ENCODE measurements around the gene PPP1R7. TPM values are rescaled to one million over a fixed set of nuclear protein-coding genes. Genes with fewer than 3 reads are reported as not detected.

Gene PPP1R7
- polyA plus RNA-seq, 1 of the 3 experiments (the other 2 are of a cell fraction), result 56.9 TPM

DNA sequence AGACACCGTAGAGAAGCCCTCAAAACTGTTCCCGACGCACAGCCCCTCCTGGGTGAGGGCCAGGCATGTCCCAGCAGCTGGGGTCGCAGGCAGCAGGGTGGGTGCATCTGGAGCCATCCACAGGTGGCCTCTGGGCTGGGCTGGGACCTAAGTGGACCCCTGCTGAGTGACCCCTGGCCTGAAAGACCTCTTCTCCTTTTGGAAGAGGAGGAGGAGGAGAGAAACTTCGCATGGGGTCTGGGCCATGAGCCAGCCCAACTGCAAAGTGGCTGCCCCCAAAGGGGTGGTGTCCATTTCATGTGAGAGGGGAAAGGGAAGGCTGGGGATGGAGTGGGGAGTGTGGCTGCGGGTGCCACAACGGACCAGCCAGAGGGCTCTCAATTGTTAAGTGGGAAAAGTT, 63.3 kb downstream of the PPP1R7 start:
- Histone ChIP-seq H3K79me2 (ENCODE audit: insufficient read depth) (no peaks in the 10 kb centered on the region), H3F3A (replicated peaks; ENCODE audit: insufficient read depth) (peaks cover 4% of the 10 kb centered on the region), H3K9me2 (no peaks in the 10 kb centered on the region), H3K27ac (ENCODE audit: low read depth in 2 of 2, low read length in 1 of 2) (no peak overlapping the region), H4K20me1 (ENCODE audit: insufficient read depth) (no peaks in the 10 kb centered on the region), H3K36me3 (replicated peaks in 1 of 2; ENCODE audit: control insufficient read depth in 1 of 2, insufficient read depth in 2 of 2, low read length in 1 of 2) (no peaks in the 10 kb centered on the region), H3K4me3 (ENCODE audit: low read depth in 2 of 2, low read length in 1 of 2) (no peak overlapping the region), H3K4me1 (ENCODE audit: control insufficient read depth in 1 of 2, insufficient read depth in 2 of 2, low read depth in 1 of 2, low read length in 1 of 2) (peaks cover 0 to 2% of the 10 kb centered on the region in 2 experiments; a peak in 1 of 4 replicates), H3K27me3 (ENCODE audit: insufficient read depth) (no peaks in the 10 kb centered on the region), H2AFZ (ENCODE audit: low read depth) (no peak overlapping the region), H3K4me2 (no peak overlapping the region), H3K9me3 (no peaks in the 10 kb centered on the region), H3K9ac (no peak overlapping the region)
- ChIA-PET POLR2A (no interaction called here), CTCF (no interaction called here)
- DNase-seq, result no peak
- no peak for TF ChIP-seq YY1 (IDR thresholded peaks at IDR 0.05; ENCODE audit: low read depth)
- TF ChIP-seq FOXM1 (IDR thresholded peaks at IDR 0.05; ENCODE audit: low read depth), result no peak
- no peak for TF ChIP-seq RXRA (IDR thresholded peaks at IDR 0.05; ENCODE audit: borderline replicate concordance, low read depth)
- TF ChIP-seq, protein P1, sequence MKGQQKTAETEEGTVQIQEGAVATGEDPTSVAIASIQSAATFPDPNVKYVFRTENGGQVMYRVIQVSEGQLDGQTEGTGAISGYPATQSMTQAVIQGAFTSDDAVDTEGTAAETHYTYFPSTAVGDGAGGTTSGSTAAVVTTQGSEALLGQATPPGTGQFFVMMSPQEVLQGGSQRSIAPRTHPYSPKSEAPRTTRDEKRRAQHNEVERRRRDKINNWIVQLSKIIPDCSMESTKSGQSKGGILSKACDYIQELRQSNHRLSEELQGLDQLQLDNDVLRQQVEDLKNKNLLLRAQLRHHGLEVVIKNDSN (IDR thresholded peaks at IDR 0.05; ENCODE audit: borderline replicate concordance, low read depth), result no peak
- TF ChIP-seq PBX3 (IDR thresholded peaks at IDR 0.05), result no peak
- TF ChIP-seq TEAD4 (IDR thresholded peaks at IDR 0.05; ENCODE audit: borderline replicate concordance, insufficient read depth), result no peak
- TF ChIP-seq, protein P2, sequence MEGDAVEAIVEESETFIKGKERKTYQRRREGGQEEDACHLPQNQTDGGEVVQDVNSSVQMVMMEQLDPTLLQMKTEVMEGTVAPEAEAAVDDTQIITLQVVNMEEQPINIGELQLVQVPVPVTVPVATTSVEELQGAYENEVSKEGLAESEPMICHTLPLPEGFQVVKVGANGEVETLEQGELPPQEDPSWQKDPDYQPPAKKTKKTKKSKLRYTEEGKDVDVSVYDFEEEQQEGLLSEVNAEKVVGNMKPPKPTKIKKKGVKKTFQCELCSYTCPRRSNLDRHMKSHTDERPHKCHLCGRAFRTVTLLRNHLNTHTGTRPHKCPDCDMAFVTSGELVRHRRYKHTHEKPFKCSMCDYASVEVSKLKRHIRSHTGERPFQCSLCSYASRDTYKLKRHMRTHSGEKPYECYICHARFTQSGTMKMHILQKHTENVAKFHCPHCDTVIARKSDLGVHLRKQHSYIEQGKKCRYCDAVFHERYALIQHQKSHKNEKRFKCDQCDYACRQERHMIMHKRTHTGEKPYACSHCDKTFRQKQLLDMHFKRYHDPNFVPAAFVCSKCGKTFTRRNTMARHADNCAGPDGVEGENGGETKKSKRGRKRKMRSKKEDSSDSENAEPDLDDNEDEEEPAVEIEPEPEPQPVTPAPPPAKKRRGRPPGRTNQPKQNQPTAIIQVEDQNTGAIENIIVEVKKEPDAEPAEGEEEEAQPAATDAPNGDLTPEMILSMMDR (IDR thresholded peaks at IDR 0.05), result no peak
- no peak for TF ChIP-seq TCF12 (IDR thresholded peaks at IDR 0.05)
- TF ChIP-seq FOSL2 (IDR thresholded peaks at IDR 0.05; ENCODE audit: borderline replicate concordance, low read depth), result no peak
- no peak for TF ChIP-seq EP300 (IDR thresholded peaks at IDR 0.05; ENCODE audit: borderline replicate concordance in 1 of 2, low read depth in 1 of 2, low read length in 1 of 2)
- TF ChIP-seq GABPA (IDR thresholded peaks at IDR 0.05; ENCODE audit: low read depth), result no peak
- no peak for TF ChIP-seq RAD21 (IDR thresholded peaks at IDR 0.05; ENCODE audit: low read length)
- TF ChIP-seq, protein P3, sequence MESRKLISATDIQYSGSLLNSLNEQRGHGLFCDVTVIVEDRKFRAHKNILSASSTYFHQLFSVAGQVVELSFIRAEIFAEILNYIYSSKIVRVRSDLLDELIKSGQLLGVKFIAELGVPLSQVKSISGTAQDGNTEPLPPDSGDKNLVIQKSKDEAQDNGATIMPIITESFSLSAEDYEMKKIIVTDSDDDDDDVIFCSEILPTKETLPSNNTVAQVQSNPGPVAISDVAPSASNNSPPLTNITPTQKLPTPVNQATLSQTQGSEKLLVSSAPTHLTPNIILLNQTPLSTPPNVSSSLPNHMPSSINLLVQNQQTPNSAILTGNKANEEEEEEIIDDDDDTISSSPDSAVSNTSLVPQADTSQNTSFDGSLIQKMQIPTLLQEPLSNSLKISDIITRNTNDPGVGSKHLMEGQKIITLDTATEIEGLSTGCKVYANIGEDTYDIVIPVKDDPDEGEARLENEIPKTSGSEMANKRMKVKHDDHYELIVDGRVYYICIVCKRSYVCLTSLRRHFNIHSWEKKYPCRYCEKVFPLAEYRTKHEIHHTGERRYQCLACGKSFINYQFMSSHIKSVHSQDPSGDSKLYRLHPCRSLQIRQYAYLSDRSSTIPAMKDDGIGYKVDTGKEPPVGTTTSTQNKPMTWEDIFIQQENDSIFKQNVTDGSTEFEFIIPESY (IDR thresholded peaks at IDR 0.05; ENCODE audit: borderline replicate concordance, low read depth), result no peak
- TF ChIP-seq FOXJ3 (CRISPR knock-in tag; IDR thresholded peaks at IDR 0.05), result no peak
- TF ChIP-seq GATA2 (CRISPR knock-in tag; IDR thresholded peaks at IDR 0.05), result no peak
- TF ChIP-seq USF2 (IDR thresholded peaks at IDR 0.05; ENCODE audit: borderline replicate concordance, low read depth, low read length), result no peak
- no peak for TF ChIP-seq RCOR1 (IDR thresholded peaks at IDR 0.05; ENCODE audit: low read length)
- no peak for TF ChIP-seq CHD2 (IDR thresholded peaks at IDR 0.05; ENCODE audit: low read length, partially characterized antibody)
- no peak for TF ChIP-seq POLR2AphosphoS5 (IDR thresholded peaks at IDR 0.05; ENCODE audit: low read depth, low read length)
- TF ChIP-seq REST (IDR thresholded peaks at IDR 0.05; ENCODE audit: low read depth, low read length), result no peak
- WGBS (ENCODE audit: low lambda C conversion rate), result 67% methylated on average over 3 of the region's 7 CpGs
